HG03066 (cell line): ENCODE results near the gene LIPH.
"Not testable (repeated sequence)": the region's sequence is repeated elsewhere in the genome, so short reads cannot be mapped to it uniquely, and the experiment has no call there.

ENCODE experiments used
- ATAC-seq: cut with Tn5 transposase; IDR thresholded peaks from one replicate; pipeline ENCODE4 v1.9.1; 2021; ENCODE audit warnings: low read depth; ENCODE audit not compliant: unreplicated experiment

Gene LIPH

DNA sequence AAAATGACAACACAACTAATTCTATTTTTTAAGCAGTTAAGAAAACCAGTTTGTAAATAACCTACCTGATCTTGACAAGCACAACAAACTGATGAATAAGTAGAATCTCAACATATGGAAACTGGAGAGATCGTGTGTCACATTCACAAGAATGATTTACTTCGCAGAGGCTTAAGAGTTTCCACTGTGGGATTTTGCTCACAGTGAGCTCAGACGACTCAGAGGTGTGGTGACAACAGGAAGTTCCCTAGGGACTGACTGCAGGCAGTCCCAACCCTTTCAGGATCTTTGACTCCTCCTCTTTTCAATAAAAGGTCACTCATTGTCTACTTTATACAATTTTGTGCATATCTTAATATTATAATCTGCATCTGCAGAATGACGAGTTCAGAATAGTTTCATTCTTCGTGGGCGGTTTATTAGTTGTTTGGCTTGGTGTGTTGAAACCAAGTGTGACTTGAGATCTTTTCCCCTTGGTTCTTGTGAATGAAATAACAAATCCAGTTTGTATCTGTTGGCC lies at the start of gene LIPH:
TSS of gene LIPH (minus strand) at position 231 of the 520 bp plus-strand sequence. CDS start at position 114, 117 bp downstream.
- ATAC-seq = peak; percentile 67

DNA sequence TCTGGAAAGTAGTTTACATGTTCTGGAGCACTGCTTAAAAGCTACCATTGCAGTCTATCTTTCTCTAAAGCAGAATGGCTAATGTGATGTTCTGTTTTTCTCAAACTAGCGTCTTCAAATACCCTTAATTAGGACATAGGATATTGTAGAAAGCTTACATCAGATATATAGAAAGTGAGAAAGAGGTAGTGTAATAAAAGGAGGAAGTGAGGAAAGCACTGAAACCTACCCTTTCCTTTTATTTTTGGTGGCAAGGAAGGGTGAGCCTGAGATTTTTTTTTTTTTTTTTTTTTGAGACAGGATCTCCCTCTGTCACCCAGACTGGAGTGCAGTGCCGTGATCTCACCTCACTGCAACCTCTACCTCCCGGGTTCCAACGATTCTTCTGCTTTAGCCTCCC lies 43.1 kb upstream of the LIPH start:
- peak; percentile 75 for ATAC-seq

DNA sequence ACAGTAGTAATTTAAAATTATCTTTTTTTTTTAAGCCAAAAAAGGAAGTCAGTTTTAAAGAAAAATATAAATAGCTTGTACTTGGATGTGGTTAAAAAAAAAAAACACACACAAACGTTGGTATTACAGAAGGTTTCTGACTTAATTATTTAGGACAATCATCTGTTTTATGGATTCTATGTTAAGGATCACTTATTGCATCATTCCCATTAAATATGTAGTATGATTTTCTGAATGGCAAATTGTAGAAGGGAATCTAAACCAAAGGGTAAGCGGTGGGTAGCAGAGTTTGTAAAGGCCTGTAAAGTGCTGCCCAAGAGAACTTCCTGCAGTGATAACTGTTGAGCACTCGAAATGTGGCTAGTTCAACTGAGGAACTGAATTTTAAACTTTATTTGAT lies 41.7 kb upstream of the LIPH start:
- no peak for ATAC-seq

DNA sequence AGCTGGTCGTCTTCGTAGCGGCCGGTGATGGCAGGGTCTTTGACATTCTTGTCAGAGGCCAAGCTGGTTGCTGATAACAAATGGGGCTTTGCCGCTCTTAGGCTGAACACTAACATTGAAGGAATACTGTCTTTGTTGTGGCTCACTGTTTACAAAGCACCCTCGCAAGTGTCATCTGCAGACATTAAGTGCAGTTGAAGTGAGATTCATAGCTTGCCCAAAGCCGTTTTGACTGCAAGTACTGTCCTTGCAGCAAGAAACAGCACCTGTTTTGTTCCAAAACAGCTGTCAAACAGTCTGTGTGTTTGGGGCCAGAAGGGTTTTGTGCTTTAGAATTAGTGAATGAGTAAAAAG lies 34.3 kb upstream of the LIPH start:
- ATAC-seq = no peak

DNA sequence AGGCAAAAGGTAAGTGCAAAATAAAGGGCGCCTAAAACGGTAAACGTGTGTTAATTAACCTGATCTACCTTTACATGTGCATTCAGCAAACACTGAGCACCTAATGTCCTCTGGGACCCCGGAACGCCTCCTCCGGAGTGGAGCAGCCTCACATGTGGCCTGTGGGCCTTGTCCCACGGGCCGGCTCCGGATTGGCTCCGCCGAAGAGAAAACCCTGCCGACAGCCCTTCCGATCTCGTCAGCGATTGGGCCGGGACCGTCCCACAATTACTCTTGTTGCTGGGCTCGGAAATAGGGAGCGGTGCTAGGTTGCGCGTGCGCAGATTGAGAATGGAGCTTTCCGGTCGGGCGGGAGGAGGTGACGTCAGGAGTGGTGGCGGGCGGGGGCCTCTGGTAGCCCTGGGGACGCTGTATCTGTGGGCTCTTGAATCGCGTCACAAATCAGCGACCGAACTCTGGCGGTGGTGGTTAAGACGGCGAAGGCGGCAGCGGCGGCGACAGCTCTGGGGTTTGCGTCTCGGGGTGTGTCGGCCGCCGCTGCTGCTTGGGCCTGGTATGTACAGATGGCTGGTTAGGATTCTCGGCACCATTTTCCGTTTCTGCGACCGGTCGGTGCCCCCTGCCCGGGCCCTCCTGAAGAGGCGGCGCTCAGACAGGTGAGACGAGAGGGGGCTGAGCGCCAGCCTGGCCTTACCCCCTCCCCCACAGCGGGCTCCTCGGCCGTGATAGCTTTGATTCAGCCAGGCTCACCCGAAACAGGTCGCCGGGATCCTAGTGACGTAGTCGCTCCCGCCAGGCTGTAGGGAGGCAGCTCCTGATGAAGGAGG lies 33.7 kb upstream of the LIPH start, which contains the start of gene SENP2:
TSS of gene SENP2 (plus strand) at position 437 of the 827 bp plus-strand sequence. CDS start at position 556, 119 bp downstream.
- ATAC-seq = peak; percentile 95

DNA sequence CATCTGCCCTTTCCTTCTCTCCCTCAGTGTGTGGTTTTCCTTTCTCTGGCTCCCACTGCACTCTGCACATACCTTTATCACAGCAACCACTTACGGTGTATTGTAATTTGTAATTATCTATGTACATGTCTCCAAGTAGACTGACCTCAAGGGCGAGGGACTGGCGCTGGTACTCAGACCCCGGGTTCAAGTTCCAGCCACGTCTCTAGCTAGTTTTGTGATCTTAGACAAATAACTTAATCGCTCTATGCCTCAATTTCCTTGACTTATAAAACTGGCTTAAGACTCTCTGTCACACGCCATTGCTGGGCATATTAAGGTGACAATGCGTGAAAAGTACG lies 33.1 kb upstream of the LIPH start:
- ATAC-seq = no peak

DNA sequence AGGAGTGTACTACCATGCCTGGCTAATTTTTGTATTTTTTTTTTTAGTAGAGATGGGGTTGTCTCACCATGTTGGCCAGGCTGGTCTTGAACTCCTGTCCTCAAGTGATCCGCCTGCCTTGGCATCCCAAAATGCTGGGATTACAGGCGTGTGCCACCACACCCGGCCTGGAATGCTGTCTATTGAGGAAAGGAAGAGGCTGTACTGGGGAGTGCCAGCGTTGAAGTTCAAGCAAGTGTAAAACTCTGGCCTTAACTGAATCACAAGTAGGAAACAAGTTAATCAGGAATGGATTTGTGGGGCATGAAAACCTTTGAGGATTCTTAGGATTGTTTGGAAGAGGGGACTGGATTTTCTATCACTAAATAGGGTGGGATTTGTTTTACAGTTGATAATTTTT lies 32.3 kb upstream of the LIPH start:
- ATAC-seq = no peak

DNA sequence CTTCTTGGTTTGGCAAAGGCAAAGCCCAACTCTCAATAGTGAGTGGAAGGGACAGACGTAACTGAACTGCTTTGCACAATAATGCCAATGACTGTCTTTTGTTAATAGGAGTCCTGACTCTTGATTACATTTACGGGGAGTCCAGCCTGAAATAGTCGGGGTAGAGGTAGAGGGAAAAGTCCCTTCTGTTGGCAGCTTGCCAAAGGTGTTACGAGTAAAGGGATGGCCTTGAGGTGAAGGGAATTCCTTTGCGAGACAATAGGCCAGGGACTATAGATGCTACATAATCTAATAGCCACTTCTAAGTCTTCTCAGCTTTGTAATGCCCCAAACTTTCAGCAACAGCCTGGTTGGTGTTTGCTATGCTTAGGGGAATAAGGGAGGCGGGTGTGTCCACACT lies 31.5 kb upstream of the LIPH start:
- ATAC-seq = no peak

DNA sequence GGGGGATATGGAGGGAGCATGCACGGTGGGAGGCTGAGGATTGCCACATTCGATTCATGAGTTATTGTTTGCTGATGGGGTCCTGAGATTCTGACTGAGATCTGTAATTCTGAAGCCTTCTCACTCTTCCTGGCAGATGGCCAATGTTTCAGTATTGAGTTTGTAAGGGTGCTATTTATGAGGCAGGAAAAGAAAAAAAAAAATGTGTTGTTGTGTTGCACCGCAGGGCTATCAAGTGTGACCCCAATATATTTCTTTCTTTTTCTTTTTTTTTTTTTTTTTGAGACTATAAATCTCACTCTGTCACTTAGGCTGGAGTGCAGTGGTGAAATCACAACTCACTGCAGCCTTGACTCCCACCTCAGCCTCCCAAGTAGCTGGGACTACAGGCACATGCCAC lies 30.5 kb upstream of the LIPH start:
- ATAC-seq = no peak

DNA sequence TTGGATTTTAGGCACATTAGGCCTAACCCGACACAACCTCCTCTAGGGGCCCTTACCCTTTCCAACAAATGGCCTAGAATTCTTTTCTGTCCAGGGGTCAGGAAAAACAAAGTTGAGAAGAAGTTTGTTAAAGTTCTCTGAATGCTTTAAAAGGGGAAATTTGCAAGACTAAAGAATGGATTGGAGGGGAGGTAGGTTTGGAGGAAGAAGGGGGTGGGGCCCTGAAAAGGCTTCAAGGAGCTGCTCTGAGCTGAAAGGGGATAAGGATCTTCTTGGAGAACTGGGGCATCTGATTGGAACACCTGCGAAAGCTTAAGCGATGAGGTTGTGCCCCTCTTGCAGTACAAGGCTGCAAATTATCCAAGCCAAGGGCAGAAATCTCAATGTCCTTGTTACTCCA lies 29.8 kb upstream of the LIPH start:
- no peak for ATAC-seq

DNA sequence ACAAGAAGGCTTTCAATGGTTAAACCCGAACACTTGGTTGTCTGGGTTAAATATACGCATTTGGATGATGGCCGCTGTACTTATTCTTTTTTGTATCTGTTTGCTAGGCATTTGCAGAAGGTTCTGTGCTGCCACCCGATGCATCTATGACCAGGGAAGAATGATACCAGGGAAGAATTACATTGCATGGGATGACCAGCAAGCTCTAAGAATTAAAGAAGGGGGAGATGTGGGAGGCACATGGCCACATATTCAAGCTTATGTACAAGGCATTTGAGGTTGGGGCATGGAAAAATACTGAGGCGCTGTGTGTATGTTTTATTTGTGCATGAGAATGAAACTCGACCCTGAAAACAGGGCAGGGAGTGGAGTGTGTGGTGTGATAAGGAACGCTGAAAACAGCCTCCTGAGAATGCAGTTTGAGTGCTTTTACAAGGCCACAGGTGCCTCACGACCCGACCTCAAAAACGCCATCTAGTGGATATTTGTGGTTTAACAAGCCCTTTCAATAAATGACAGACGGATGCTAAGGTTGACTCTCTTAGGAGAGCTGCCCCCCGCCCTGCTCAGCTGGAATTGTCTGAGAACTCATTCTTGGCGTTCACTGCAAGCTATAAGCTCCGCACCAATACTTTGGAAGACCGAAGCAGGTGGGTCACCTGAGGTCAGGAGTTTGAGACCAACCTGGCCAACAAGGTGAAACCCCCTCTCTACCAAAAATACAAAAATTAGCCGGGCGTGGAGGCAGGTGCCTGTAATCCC lies 22.9 kb upstream of the LIPH start:
- ATAC-seq = not testable (repeated sequence)

DNA sequence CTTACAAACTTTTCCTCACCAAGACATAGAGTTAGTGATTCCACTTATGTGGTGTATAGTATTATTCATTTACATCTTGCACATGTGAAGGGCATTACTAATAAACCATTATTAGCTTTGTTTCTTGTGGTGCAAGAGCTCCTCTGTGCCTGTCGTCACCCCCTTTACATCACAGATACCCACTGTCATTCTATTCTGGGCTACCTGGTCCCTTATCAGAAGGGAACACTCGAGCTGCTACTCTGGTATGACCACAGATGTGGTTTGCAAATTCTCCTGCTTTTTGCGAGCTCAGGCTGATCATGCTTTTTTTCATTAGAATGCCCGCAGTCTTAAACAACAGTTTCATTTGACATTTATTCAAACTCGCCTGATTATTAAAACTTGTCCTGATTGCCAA lies 19.8 kb upstream of the LIPH start:
- no peak for ATAC-seq

DNA sequence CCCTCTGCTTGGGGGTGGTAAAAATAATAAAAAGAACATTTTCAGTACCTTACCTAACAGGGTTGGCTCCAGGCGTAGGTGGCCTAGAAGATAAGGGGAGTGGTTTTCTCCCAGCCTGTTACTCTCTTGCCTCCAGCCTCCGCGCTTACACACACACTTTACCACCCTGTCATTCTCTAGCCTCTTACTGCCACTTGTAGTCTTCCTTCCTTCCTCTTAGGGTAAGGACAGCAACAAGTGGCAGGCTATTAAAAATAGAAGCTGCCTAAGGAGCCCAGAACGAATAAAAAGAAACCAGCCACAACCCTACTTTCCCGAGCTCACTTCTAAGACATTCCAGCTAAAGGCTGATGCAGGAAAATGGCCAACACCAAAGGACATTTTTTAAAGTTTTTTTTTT lies 9.6 kb upstream of the LIPH start:
- ATAC-seq = no peak

DNA sequence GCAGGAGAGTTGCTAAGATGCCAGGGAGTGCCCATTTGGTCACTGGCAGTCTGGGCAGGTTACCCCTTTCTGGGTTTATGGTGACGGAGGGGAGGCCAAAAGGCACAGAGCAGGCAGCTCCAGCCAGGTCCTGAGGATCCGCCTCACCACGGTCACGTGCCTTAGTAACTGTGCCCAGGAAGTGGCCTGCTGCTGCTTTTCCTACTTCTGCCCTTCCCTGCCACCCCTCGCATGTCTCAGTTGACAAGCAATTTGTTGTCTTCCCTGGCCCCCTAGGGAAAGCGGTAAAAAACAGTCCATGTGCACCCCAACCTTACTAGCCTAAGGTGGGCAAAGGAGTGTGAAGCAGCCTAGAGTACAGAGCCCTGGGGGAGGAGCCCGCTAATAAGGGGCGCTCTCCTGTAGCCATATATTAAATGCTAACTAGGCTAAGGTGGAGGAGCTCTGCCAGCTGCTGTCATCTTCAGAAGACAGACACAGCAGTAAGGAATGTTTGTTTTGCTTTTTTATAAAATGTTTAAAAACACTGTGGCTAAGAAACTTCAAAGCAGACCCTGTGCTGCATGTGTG lies 9.1 kb upstream of the LIPH start:
- ATAC-seq = no peak

DNA sequence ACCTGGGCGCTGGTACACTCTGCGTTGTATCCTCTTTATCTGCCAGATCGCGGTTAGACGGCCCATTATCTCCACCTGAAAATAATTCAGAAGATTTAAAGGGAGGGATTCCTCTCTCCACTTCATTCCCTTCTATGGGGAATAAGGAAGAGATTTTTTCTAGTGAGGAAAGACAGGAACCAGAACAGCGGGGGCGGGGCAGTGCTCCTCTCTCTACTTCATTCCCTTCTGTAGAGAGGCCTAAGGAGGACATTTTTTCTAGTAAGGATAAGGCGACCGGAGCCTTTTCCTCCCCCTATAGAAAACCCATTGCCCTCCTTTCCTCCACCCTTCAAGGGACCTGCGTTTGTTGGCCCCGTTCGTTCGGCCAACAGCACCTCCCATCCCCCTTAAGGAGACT lies 8.3 kb upstream of the LIPH start:
- no peak for ATAC-seq

DNA sequence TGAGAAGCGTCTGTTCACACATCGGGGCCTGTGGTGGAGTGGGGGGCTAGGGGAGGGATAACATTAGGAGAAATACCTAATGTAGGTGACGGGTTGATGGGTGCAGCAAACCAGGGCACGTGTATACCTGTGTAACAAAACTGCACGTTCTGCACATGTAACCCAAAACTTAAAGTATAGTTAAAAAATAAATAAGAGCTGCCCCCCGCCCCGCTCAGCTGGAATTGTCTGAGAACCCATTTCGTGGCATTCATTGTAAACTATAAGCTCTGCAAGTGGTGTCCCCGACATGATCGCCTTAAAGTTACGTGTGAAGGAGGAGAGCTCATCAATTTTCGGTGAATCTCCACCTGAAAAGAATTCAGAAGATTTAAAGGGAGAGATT lies 7.3 kb upstream of the LIPH start:
- no peak for ATAC-seq

DNA sequence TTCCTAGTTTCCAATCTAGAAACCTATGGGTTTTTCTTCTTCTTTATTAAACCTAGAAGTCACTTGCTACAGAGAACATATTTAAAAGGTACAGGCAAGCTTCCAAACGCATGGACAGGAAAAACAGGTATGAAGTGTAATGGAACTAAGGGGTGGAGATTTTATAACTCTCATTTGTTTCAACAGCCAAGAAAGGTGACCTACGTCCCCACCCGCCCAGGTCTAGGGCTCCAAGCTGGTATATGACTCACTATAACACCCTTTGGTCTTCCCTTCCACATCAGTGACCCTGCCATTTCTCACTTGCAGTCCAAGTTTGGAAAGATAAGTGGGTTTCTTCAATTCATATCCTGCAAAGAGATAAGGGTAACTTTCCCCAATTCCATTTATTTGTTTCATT lies 6.0 kb upstream of the LIPH start:
- no peak for ATAC-seq

DNA sequence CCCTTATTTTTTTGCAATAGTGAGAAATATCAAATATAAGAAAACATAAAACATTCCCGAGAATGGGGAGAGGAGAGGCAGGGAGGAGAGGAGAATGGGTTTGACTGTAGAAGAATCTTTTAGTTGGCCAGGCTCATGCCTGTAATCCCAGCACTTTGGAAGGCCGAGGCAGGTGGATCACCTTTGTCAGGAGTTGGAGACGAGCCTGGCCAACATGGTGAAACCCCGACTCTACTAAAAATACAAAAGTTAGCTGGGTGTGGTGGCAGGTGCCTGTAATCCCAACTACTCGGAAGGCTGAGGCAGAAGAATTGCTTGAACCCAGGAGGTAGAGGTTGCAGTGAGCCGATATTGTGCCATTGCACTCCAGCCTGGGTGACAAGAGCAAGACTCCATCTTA lies 4.3 kb upstream of the LIPH start:
- not testable (repeated sequence) for ATAC-seq

DNA sequence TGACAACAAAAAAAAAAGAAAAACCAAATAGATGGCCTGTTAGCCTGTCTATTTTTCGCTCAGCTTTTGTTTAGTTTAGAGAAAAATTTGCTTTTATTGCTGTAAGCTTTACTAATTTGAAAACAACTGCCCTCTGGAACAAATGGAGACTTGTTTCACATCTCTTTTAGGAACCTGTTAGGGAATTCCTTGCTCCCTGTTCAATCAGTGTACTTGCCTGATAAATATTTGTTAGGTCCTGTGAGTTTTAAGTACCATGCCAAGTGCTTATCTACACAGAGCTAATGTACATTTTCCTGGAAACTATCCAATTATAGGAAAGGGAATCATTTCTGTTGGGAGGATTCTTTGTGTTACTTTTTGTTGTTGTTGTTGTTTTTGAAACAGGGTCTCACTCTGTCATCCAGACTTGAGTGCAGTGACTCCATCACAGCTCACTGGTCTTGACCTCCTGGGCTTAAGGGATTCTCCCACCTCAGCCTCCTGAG lies 3.5 kb upstream of the LIPH start:
- ATAC-seq = no peak

DNA sequence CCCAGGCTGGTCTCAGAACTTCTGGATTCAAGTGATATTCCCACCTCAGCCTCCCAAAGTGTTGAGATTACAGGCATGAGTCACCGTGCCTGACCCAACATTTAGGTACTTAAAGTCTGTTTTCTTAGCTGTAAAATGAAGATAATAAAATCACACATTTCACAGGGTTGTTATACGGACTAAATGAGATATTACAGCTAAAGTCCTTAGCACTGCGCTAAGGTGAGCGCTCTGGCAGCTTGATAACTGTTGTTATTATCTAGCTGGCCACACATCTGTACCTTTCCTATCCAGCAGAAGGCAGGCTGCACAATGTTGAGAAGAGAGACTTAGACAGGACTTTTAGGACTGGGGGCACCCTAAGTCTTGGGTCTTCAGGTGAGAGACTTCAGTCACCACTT lies 2.7 kb upstream of the LIPH start:
- no peak for ATAC-seq

DNA sequence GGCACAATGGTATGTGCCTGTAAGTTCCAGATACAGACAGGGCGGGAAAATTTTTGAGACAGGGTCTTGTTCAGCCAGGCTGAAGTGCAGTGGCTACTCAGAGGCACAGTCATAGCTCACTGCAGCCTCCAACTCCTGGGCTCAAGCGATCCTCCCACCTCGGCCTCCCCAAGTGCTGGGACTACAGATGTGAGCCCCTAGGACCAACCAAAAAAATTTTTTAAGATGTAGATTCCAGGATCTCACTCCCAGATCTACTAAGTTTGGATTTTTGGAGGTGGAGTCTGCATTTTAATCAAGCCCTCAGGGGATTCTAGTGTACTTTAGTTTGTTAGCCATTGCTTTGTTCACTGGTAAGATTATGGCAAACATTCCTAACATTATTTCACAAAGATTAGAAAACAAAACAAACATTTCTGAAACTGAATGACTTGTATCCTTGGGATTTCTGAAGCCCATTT lies 2.7 kb downstream of the LIPH start:
- ATAC-seq = no peak
